MM.1S (cell line): Measurements from ENCODE around the gene SECISBP2.

Experiments
- DNase-seq: peaks from one replicate; pipeline ENCODE4 v3.0.0-alpha.2; 2015
- H2AFZ ChIP-seq: fragments of 300-600 bp; sonication (generic); 2 replicates; pipeline ENCODE4 v1.6.0; 2016; ENCODE audit warnings: antibody characterized with exemption, low read length
- H3F3A ChIP-seq: fragments of 300-600 bp; sonication (generic); 2 replicates; pipeline ENCODE4 v1.6.1; 2016; ENCODE audit warnings: mild to moderate bottlenecking, antibody characterized with exemption, low read length, moderate library complexity, mixed read lengths; ENCODE audit not compliant: insufficient read depth
- H3K27ac ChIP-seq: fragments of 300-600 bp; sonication (generic); 2 replicates; pipeline ENCODE4 v1.5.1; 2016; ENCODE audit warnings: mild to moderate bottlenecking, low read length
- H3K27me3 ChIP-seq: fragments of 300-600 bp; sonication (generic); replicated peaks from 2 replicates; pipeline ENCODE4 v1.6.0; 2016; ENCODE audit warnings: low read length; ENCODE audit not compliant: insufficient read depth
- H3K36me3 ChIP-seq: fragments of 300-600 bp; sonication (generic); replicated peaks from 2 replicates; pipeline ENCODE4 v1.6.1; 2016; ENCODE audit warnings: mild to moderate bottlenecking, low read length, mixed read lengths; ENCODE audit not compliant: insufficient read depth
- H3K4me1 ChIP-seq: fragments of 300-600 bp; sonication (generic); 2 replicates; pipeline ENCODE4 v1.6.1; 2016; ENCODE audit warnings: low read length, mixed read lengths
- H3K4me2 ChIP-seq: fragments of 300-600 bp; sonication (generic); 2 replicates; pipeline ENCODE4 v1.6.0; 2016; ENCODE audit warnings: low read depth, low read length
- H3K4me3 ChIP-seq: fragments of 300-600 bp; sonication (generic); 2 replicates; pipeline ENCODE4 v1.5.1; 2016; ENCODE audit warnings: low read length, mixed read lengths
- H3K79me2 ChIP-seq: fragments of 300-600 bp; sonication (generic); 2 replicates; pipeline ENCODE4 v1.6.1; 2016; ENCODE audit warnings: mixed run types, low read length, mixed read lengths
- H3K9ac ChIP-seq: fragments of 300-600 bp; sonication (generic); 2 replicates; pipeline ENCODE4 v1.6.1; 2016; ENCODE audit warnings: low read length, mixed read lengths
- H3K9me2 ChIP-seq: fragments of 300-600 bp; sonication (generic); replicated peaks from 2 replicates; pipeline ENCODE4 v1.6.1; 2016; ENCODE audit warnings: mild to moderate bottlenecking, low read length, mixed read lengths; ENCODE audit not compliant: insufficient read depth
- H3K9me3 ChIP-seq: fragments of 300-600 bp; sonication (generic); replicated peaks from 2 replicates; pipeline ENCODE4 v1.6.1; 2016; ENCODE audit warnings: mild to moderate bottlenecking, low read length, mixed read lengths; ENCODE audit not compliant: insufficient read depth
- H4K20me1 ChIP-seq: fragments of 300-600 bp; sonication (generic); 2 replicates; pipeline ENCODE4 v1.6.1; 2016; ENCODE audit warnings: mild to moderate bottlenecking, low read length, moderate library complexity, mixed read lengths; ENCODE audit not compliant: insufficient read depth
- EZH2 ChIP-seq: fragments of 300-600 bp; sonication (generic); optimal IDR thresholded peaks from 2 replicates; pipeline ENCODE3; 2017; ENCODE audit warnings: low read depth, mild to moderate bottlenecking, antibody characterized with exemption, low read length, mixed read lengths
- EZH2phosphoT487 ChIP-seq: fragments of 300-600 bp; sonication (generic); IDR thresholded peaks from 2 replicates; pipeline ENCODE4 v1.6.1; 2018; ENCODE audit warnings: antibody characterized with exemption, low read length
- TF ChIP-seq, protein P1 (sequence below): fragments of 300-600 bp; sonication (generic); IDR thresholded peaks from 2 replicates; pipeline ENCODE4 v1.5.1; 2016; ENCODE audit warnings: antibody characterized with exemption, low read length, mixed read lengths

The SECISBP2 gene

DNA sequence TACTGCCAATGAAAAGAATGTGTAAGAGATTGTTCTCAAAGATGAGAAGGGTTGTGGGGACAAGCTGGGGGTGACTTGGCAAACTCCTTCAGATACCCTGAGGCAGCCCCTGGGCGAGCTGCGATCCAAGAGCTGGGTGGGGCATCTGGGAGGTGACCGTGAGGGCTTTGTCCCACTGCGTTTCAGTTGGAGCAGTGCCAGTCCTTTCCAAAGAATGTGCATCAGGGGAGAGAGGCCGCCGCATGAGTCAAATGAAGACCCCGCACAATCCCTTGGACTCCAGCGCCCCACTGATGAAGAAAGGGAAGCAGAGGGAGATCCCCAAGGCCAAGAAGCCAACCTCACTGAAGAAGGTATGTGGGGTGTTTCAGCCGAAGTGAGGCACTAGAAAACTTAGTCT is 28.4 kb downstream of the SECISBP2 start:
- Histone ChIP-seq H3K4me1 (peaks cover 14% of the 10 kb centered on the region), H3K27ac (no peak overlapping the region), H3K79me2 (peaks cover 20% of the 10 kb centered on the region), H3K4me2 (no peak overlapping the region), H3K9me2 (no peaks in the 10 kb centered on the region), H3K27me3 (no peaks in the 10 kb centered on the region), H3F3A (no peaks in the 10 kb centered on the region; the same call in 1 of the 2 replicates), H2AFZ (no peak overlapping the region), H3K9me3 (no peaks in the 10 kb centered on the region), H3K4me3 (no peak overlapping the region), H3K9ac (no peak overlapping the region), H4K20me1 (no peaks in the 10 kb centered on the region), H3K36me3 (peaks cover 18% of the 10 kb centered on the region)
- no peak for TF ChIP-seq EZH2phosphoT487
- no peak for TF ChIP-seq EZH2
- no peak for DNase-seq

DNA sequence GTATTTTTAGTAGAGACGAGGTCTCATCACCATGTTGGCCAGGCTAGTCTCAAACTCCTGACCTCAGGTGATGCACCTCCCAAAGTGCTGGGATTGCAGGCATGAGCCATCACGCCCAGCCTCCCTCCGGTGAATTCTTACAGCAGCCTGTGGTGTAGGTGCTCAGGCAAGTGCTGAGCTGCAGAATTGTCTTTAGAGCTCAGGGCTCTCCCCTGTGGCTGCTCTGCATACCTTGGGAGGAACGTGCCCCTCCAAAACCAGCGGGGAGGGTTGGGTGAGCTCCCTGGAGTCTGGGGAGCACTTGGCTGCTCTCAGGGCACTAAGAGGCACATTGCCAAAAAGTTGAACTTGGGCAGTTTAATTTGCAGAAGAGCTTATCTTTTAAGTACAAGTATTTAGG is 29.4 kb downstream of the SECISBP2 start:
- H3K27ac ChIP-seq: no peak overlapping the region
- H3K9me2 ChIP-seq: no peaks in the 10 kb centered on the region
- H2AFZ ChIP-seq: no peak overlapping the region
- H3F3A ChIP-seq: no peaks in the 10 kb centered on the region
- TF ChIP-seq EZH2phosphoT487 (no peak), EZH2 (no peak)
- TF ChIP-seq, protein P1, sequence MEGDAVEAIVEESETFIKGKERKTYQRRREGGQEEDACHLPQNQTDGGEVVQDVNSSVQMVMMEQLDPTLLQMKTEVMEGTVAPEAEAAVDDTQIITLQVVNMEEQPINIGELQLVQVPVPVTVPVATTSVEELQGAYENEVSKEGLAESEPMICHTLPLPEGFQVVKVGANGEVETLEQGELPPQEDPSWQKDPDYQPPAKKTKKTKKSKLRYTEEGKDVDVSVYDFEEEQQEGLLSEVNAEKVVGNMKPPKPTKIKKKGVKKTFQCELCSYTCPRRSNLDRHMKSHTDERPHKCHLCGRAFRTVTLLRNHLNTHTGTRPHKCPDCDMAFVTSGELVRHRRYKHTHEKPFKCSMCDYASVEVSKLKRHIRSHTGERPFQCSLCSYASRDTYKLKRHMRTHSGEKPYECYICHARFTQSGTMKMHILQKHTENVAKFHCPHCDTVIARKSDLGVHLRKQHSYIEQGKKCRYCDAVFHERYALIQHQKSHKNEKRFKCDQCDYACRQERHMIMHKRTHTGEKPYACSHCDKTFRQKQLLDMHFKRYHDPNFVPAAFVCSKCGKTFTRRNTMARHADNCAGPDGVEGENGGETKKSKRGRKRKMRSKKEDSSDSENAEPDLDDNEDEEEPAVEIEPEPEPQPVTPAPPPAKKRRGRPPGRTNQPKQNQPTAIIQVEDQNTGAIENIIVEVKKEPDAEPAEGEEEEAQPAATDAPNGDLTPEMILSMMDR: no peak
- H4K20me1 ChIP-seq: no peaks in the 10 kb centered on the region
- peaks cover 17% of the 10 kb centered on the region for H3K36me3 ChIP-seq
- peaks cover 15% of the 10 kb centered on the region for H3K4me1 ChIP-seq
- no peak overlapping the region for H3K4me3 ChIP-seq
- H3K27me3 ChIP-seq: no peaks in the 10 kb centered on the region
- H3K9ac ChIP-seq: no peak overlapping the region
- no peak for DNase-seq
- no peak overlapping the region for H3K4me2 ChIP-seq
- peaks cover 21% of the 10 kb centered on the region for H3K79me2 ChIP-seq
- H3K9me3 ChIP-seq: no peaks in the 10 kb centered on the region

DNA sequence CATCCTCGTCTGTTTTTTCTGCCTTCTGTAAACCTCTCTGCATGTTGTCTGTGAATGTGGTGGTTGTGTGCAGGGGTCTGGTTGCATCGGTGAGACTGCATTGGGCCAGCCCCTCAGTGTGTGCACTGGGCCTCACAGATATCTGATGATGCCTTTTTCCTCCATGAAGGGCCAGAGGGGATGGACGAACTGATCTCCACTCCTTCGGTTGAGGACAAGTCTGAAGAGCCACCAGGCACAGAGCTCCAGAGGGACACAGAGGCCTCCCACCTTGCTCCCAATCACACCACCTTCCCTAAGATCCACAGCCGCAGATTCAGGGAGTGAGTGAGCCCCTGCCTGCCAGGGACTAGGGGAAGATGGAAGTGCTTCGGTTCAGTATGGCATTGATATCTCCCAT is 31.3 kb downstream of the SECISBP2 start:
- Histone ChIP-seq H3K79me2 (peaks cover 26% of the 10 kb centered on the region), H3K4me2 (no peak overlapping the region), H3K9me3 (no peaks in the 10 kb centered on the region), H3K9me2 (no peaks in the 10 kb centered on the region), H3F3A (no peaks in the 10 kb centered on the region), H3K4me3 (no peak overlapping the region), H3K27ac (no peak overlapping the region), H3K9ac (no peak overlapping the region), H3K27me3 (no peaks in the 10 kb centered on the region), H4K20me1 (no peaks in the 10 kb centered on the region), H3K36me3 (peaks cover 16% of the 10 kb centered on the region), H2AFZ (no peak overlapping the region), H3K4me1 (peaks cover 20% of the 10 kb centered on the region)
- no peak for DNase-seq
- TF ChIP-seq EZH2phosphoT487 (no peak), EZH2 (no peak)
- TF ChIP-seq, protein P1: no peak

DNA sequence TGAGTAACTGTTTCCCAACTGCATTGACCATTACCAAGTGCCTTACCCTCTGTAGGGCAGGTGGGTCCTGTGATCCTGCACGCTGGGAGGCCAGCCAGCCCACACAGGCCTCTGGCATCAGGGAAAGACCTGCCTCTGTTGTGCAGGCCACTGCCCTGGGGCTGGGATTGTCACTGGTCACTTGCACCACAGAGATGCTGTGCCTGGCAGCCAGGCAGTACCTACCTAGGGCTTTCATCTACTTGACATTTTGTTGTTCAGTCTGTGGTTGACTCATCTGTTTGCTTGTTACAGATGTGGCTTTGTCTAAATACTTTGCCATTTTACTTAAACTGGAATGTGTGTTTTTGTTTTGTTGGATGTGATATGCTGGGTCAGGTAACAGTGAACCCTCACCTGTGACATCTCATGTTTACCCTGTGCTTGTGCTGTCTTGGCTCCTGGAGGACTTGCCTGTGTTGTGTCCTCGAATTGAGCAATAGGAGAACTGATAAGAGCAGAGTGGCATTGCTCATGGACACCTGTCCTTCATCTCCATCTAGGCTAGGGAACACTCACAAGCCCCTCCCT is 32.8 kb downstream of the SECISBP2 start:
- no peak overlapping the region for H3K4me3 ChIP-seq
- peaks cover 21% of the 10 kb centered on the region for H3K36me3 ChIP-seq
- H3F3A ChIP-seq: no peaks in the 10 kb centered on the region
- H3K79me2 ChIP-seq: peaks cover 21% of the 10 kb centered on the region
- H3K27ac ChIP-seq: no peak overlapping the region
- no peak for DNase-seq
- no peaks in the 10 kb centered on the region for H4K20me1 ChIP-seq
- H3K9me3 ChIP-seq: no peaks in the 10 kb centered on the region
- H2AFZ ChIP-seq: no peak overlapping the region
- no peaks in the 10 kb centered on the region for H3K27me3 ChIP-seq
- H3K4me2 ChIP-seq: no peak overlapping the region
- TF ChIP-seq, protein P1: no peak
- TF ChIP-seq EZH2phosphoT487 (no peak), EZH2 (no peak)
- H3K9me2 ChIP-seq: no peaks in the 10 kb centered on the region
- no peak overlapping the region for H3K9ac ChIP-seq
- H3K4me1 ChIP-seq: peaks cover 20% of the 10 kb centered on the region
